Retinal pigment epithelial cell (primary cell): ENCODE data around the gene GOSR2.
"Not testable (repeated sequence)": the region's sequence is repeated elsewhere in the genome, so short reads cannot be mapped to it uniquely, and the experiment has no call there.

Experiments used
- DNase-seq: peaks from one replicate; pipeline ENCODE4 v3.0.0-alpha.2; 2010; ENCODE audit warnings: low read depth
- H3K4me3 ChIP-seq: 2 replicates; pipeline ENCODE4 v1.5.1; 2011; ENCODE audit warnings: mild to moderate bottlenecking, low read length, control low read depth, moderate library complexity
- CTCF ChIP-seq: conservative IDR thresholded peaks from 2 replicates; pipeline ENCODE4 v1.5.1; 2011; ENCODE audit warnings: low read depth, low read length, control low read depth, inconsistent platforms

Gene GOSR2

GRCh38 chr17:46949291-46950174, 26.6 kb downstream of the GOSR2 start:
- no peak for DNase-seq
- no peak for TF ChIP-seq CTCF
- H3K4me3 ChIP-seq, result no peak overlapping the region

DNA sequence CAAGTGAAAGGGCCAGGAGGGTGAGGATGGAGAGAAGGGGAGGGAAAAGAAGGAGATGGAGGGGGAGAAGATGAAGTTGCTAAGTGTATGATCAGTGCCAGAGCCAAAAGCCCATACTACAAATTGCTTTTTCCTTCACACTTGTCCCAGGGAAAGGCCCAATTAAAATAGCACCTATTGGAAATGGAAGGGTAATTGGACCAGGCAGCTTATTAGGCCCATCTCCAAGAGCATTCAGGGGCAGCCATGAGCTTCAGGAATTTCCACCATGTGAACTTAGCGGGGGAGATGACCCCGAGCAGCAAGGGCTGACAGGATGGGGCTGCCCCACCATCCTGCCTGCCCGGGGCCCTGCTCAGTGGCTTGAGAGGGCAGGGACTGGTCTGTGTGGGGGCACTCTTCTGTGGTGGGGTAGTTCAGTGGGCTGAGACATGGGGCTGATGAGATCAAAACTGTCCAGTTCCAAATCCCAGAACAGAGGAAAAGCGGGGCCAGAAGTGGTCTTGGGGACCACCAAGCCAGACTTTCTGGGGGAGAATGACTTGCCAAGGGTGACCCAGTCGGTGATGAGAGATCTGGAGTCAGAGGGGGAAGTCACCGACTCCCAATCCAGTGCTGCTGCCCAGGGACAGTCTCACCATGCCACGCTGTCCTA, 27.5 kb downstream of the GOSR2 start:
- no peak overlapping the region for H3K4me3 ChIP-seq
- no peak for TF ChIP-seq CTCF
- DNase-seq, result no peak

DNA sequence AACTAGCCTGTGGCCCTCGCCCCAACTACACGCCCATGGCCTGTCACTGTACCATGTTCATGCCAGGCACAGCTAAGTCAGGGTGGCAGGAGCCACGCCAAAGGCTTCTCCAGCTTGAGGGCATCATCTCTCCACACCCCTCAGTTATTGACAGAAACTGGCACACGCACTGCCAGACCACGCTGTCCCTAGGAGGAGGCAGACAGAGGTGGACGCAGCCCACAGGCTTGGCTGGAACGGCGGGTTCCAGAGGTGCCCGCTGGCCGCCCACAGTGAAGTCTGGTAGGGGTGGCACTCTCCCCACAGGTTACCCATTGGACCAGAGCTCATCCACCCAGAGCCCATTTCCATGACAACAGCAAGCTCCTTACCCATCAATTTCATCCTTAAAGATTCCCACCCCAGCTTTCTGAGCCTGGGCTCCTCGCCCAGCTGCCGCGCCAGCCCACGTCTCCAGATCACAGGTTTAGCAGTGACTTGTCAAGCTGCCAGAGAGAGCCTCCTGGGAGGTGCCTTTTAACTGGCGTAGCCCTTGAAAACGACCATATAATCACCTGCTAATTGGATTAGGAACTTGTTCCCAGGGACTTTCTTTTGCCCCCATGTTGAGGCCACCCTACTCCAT, 28.1 kb downstream of the GOSR2 start:
- no peak overlapping the region for H3K4me3 ChIP-seq
- peak; percentile 53 for DNase-seq
- TF ChIP-seq CTCF, result no peak

- TF ChIP-seq CTCF, result no peak
- no peak overlapping the region for H3K4me3 ChIP-seq
- DNase-seq, result no peak
Observed at GRCh38 chr17:46951706-46952105, 28.7 kb downstream of the GOSR2 start.

- no peak for DNase-seq
- no peak for TF ChIP-seq CTCF
- H3K4me3 ChIP-seq, result no peak overlapping the region
Observed at GRCh38 chr17:46952115-46952514, 29.2 kb downstream of the GOSR2 start.

- not testable (repeated sequence) for DNase-seq, H3K4me3 ChIP-seq
Observed at GRCh38 chr17:46953191-46953590, 30.2 kb downstream of the GOSR2 start.

- DNase-seq, result no peak
- no peak for TF ChIP-seq CTCF
- H3K4me3 ChIP-seq, result no peak overlapping the region
Observed at GRCh38 chr17:46958041-46958591, 35.2 kb downstream of the GOSR2 start.
